Stimulated activated CD4-positive, alpha-beta T cell treated with anti-CD3 and anti-CD28 coated beads, Interleukin-12 subunit alpha, Interleukin-12 subunit beta, amount 100 ng/mL, for 4 hours (primary cell): ENCODE data around the gene CACNB2.
"Not testable (repeated sequence)": the region's sequence is repeated elsewhere in the genome, so short reads cannot be mapped to it uniquely, and the experiment has no call there.

Source experiments
- DNase-seq: peaks from one replicate; pipeline ENCODE4 v3.0.0-alpha.2; 2020

The CACNB2 gene

DNA sequence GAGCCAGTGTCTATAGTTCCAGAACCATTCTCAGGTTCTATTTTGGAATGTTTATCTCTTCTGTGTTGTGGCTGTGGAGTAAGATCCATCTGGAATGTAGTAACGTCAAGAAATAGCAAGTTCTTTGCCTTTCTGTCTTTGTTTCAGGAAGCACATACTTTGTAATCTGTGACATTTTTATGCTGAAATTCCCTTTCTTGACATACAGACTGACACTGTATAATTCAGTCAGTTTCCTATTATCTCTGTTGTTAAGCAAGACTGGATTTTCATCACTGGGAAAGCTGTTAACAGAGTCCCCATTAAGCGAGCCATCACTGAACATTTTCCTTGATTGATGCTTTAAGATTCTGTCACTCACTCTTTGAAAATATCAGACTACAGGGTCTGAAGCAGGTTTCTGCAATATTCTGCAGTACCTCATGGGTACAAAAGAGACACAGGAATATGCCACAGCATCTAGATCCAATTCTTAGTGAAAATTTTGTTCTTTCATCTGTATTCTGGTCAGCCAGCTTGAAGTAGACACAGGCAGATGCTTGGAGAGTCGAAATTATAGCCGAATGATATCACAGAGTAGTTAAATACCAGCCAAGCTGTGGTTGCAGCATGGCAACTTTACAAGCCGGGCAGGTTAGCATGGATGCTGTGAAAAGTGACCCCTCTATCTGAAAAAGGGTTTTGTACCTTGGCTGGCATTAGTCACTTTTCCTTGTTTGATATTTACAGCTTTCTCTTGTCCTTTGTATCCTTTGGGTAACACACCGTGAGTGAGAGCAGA lies 62.6 kb downstream of the CACNB2 start:
- no peak for DNase-seq

DNA sequence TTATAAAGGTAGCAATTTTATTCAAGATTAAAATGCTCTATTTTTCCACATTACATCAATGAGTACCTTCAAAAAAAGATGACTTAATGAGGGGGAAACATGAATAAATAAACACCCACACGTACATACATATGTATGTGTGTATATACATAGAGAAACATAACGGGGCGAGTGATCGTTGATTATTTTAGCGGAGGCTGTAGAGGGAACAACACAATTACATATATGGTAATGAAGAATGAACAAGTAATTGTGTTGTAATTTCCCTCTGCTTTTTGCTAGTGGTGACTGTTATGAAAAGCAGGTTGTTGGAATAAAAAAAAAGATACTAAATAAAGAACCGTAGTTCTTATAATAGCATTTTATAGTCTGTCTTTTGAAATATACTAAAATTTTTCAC lies 63.2 kb downstream of the CACNB2 start:
- no peak for DNase-seq

DNA sequence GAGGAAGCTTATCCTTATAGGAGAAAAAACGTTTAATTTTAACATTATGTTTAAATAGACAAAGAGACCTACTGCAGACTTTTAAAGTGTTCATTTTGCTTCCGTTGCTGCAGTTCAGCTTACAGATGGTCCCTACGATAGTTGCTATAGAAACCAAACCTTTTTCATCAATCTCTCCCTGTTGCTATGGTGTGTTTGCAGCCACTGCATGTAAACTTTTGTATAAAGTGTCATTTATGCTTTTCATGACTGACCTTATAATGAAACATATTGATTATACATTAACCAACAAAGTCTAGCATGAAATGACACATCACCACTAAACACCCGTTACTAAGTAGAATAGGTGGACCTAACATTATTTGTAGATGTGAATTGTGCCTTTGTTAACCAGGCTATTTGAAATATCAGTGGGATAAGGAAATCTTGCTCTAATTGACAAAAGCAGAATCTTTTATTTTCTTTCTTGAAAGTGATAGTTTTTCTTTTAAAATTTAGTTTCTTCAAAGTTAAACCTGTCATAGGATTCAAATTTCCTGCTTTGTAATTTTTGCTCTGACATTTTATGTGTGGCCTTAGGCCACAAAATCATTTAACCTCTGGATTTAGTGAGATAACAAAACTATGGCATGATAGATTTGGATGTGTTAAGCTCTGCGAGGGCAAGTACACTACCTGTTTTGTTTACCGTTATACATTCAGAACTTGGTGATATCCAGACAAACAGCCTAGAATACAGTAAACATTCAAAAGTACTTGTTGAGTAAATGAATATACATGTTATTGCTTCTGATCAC lies 64.0 kb downstream of the CACNB2 start:
- DNase-seq = no peak

DNA sequence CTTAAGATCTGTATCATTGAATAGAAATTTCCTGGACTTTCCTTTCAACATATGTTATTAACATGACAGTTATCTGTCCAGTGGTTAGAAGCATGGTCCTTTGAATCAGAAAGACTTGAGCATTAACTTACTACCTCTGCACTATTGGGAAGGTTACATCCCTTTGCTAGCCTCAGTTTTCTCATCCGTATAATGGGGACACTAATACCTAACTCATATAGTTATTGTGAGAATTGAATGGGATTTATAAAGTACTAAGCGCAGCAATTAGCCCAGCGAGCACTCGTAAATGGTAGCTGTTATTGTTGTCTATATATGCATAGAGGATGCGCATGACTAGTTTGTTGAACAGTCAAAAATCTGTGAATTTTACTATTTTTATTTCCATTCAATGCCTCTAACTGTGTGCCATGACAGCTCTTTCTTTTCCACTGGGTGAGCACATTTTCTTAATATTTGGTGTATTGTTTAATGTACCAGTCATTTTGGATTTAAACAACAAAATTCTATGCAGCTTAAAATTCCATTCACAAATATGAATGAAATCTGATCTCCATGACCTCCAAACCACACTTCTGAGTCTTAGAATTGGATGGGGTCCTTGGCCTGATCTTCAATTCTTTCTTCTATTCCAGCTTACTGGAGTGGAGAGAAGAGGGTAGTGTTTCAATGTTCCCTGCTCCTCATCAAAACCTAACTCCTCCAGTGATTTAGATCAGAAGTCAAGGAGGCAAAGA lies 65.0 kb downstream of the CACNB2 start:
- no peak for DNase-seq

DNA sequence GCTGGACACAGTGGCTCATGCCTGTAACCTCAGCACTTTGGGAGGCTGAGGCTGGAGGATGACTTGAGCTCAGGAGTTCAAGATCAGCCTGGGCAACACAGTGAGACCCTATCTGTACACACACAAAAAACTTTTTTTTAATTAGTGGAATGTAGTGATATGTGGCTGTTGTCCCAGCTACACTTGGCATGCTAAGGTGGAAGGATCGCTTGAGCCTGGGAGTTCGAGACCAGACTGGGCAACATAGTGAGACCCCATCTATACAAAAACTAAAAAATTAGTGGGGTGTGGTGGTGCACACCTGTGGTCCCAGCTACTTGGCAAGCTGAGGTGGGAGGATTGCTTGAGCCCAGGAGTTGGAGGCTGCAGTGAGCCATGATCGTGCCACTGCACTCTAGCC lies 68.0 kb downstream of the CACNB2 start:
- DNase-seq = not testable (repeated sequence)

DNA sequence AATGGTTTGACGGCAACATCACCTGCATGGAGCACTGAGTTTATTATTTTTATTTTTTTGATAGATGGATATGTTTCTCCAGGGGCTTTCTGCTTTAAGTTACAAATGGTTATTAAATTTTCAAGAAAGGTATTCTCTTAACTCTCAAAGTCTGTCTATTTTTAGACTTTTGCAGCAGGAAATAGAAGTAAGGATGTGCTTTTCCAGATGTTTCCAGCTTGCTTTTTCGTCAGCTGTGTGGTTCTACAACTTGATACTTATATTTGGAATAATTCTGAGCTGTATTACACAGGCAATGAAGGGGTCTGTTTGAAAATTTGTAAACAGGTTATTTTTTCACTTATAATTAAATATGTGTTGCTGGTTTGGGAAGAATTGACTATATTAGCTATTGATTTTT lies 69.0 kb downstream of the CACNB2 start:
- no peak for DNase-seq

DNA sequence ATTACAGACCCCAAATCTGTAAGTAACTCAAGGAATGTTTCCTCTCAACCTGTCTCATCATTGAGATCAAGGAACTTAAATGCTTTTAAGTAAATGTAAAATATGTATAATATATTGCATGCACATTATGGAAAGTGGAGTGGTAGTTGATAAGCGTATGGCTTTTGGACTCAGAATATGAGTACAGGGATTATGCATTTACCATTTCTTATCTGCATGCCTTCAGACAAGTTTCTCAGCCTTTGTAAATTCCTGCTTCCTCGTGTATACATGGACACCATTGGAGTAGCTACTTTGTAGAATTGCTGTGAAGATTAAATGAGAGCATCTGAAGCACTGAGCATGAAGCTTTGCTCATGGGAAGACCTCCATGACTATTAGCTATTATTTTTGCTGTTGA lies 70.5 kb downstream of the CACNB2 start:
- DNase-seq = no peak

DNA sequence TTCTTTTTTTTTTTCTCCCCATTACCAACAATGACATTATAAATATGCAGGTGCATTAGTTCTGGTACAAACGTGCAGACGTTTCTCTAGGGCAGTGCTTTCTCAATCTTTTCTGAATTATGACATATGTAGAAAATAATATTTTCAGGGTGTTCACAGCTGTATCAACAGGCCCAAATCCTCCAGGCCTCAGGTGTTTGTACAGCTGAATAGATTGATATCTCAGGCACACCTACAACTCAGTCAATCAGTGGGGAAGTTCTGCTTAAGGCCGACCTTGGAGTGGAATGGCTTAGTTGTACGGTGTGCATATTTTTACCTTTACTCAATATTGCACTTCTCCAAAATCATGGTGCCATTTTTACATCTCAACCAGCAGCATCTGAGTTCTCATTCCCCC lies 71.6 kb downstream of the CACNB2 start:
- DNase-seq = no peak

DNA sequence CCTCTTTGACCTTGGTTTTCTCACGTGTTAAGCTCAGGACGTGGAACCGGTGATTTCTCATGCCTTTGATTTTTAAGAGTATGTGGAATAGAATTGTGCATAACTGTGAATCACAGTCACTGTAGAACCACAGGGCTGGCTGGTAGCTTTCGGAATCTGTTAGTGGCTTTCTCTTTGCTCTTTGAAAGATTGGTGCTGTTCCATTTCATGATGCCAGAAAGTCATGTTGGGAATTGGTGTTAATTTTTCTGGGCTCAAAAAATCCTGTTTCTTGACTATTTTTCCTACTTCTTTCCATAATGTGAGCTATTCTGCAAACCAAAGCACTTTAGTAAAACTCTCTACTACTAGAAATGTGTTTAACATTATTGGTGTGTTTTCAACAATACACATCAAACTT lies 73.0 kb downstream of the CACNB2 start:
- no peak for DNase-seq

DNA sequence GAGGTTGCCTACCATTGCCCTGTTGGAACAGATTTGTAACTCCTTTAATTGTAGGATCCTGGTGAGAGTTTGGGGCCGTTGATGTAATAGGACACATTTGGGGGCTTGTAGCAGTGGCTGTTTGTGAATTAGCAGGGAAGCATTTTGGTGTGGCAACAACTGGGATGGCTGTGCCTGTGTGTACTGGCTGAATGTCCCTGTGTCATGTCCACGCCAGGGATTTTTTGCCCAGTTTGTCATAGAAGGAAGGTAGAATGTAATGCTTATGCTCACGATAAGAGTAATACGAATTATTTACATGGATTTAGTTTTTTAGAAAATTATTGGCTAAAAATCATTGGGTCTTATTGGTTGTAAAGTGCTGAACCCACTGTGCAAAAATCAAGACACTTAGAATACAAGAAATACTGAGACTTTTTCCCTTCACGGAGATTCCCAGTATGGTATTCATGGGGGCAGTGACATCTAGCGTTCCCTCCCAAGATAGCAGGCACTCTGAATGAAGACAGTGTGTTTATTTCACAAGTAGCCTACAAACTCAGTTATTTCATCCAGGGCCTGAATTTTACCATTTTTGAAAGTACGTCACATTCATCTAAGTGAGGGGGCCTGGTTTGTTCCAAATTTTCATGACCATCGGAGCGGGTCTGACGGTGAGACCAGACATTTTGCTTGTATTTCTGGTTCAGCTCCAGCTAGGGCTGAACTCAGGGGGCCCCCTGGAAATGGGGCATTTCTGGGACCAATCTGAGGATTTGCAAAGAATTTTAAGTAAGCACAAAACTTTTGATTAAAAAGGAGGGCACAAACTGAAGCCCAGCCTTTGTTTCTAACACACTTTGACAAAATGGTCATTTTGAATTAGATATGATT lies 74.7 kb downstream of the CACNB2 start:
- no peak for DNase-seq

DNA sequence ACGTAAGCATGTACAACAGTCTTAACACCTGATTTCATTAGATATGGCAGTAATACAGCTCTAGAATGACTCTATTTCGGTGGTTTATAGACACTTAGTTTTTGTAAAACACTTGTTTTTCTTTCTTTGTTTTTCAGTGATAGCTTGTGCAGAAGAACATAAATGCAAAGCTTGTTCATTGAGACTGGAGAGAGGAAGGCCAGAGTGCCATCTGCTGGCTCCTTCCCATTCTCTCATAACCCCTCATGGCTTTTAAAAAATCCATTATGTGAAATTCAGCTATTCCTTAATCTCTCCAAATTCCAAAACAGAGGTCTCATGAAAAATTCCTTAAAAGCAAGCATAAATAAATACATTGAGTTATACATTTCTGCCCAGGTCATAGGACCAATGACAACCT lies 76.3 kb downstream of the CACNB2 start:
- no peak for DNase-seq

DNA sequence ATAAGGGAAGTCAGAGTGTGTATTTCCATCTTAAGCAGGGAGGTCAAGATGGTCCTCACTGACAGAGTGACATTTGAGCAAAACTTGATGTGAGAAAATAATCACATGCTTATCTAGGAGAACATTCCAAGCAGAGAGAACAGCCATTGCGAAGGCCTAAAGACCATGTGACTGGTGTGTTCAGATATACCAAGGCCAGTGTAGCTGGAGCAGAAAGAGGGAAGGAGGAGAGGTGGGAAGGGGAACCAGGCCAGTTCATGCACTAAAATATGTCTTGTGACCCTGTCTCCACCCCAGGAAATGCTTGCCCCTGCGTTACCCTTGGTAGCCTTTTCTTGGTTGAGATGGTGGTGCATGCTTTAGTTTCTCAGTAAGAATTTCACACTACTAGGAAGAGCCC lies 77.4 kb downstream of the CACNB2 start:
- DNase-seq = no peak

DNA sequence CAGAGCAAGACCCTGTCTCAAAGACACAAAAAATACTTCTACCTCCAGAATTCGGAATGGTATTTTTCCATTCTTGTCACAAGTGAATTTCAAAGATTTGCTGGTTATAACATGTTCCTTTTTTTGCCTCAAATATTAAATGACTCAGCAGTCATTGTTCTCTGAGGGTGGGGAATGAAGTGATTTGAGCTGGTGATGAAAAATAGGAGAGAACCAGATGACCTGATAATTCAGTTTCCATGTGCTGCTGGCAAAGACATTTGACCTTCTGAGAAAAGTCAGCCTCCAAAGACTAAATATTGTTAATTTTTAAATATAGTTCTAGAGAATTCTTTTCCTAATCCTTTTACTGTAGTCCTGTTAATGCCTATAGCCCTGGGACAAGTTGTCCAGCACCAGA lies 78.9 kb downstream of the CACNB2 start:
- DNase-seq = no peak

DNA sequence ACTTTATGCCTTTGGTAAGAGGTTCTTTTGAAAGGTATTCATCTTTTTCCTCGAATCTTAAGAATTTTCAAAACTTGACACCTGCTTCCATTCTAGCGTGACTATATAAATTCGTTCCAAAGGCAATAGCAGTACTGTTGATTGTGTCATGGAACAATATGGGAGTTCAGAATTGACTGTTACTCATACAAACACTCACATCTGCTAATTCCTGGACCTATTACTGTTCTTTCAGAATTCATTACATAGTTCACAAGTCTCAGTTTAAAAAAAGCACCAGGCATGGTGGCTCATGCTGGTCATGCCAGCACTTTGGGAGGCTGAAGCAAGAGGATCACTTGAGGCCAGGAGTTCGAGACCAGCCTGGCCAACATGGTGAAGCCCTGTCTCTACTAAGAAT lies 80.9 kb downstream of the CACNB2 start:
- no peak for DNase-seq

DNA sequence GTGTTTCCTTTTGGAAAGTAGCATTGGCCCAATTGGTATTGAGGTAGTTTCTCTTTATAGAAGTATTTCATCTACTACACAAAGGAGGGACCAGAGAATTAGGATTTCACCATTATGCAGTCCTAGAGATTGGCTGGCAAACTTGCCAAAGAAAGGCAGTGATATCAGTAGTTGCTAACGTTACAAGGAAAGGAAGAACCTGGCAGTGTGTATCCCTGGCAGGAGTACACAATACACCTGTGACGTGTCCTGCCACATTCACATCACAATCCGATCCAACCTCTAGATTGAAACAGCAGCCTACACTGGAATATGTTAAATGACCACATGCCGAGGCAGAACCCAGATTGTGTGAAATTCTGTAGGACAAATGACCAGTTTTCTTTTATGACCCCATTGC lies 81.7 kb downstream of the CACNB2 start:
- DNase-seq = no peak

DNA sequence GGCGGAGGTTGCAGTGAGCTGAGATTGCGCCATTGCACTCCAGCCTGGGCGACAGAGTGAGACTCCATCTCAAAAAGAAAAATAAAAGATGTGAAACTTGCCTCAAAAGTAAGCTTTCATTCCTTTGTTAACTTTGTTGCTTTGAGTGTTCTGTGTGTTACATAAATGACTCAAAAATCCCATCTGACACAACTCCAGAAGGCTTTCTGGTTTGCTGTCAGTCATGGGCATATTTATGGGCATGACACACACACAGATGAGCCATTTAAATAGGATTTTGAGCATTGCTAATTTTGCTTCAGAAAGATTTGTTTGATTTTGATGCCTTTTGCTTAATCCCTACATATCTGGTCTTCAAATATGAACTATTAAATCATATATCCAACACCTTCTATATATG lies 82.6 kb downstream of the CACNB2 start:
- DNase-seq = no peak

DNA sequence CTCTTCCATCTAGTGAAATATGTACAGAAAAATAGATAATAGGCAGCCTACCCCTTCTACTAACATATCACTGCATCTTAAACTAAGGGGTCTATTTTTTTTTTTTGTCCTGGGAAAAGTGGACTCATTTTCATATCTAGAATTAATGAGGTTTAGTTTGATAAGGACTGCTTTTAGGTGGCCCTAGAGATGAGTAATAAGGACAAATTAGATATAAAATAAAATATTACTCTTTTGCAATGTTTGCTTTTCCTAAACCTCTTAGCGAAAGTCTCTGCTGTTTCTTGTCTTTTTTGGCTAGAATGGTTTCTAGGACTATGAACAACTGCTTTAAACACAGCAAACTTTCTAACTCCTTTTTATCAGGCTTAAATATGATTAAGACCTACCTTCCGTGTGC lies 83.7 kb downstream of the CACNB2 start:
- DNase-seq = no peak

DNA sequence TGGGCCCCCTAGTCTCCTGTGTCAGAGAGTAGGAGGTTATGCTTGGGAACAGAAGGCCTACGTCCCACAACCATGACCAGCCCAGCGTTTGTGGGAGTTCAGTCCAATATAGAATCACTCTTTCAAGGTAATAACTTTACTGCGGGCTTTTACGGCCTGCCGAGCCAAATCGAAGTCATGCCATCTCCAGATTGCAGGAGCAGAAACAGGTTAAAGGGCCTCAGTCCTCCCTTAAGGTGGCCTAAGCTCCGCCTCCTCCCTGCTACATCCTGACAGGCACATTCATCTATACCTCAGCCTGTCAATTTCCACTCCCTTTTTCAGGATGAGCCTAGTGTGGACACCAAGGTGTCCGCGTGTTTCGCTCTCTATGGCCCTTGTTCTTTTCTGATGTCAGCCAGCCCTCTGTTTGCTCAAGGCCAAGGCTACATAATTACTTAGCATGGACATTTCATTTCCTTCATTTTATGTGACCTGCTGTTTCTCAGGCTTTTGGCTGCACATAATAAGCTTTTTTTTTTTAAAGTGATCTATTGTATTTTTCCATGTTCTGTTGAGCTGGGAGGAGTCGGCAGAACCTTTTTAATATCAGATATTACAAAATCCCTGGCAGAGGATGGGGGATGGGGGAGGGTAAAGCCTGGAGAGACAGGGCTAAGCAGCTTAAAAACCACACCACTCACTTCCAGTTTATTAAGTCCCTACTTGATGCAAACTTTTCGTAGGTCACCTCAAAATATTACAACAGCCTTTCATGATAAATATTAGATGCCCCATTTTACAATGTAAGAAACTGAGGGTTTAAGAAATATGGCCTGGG lies 84.6 kb downstream of the CACNB2 start:
- no peak for DNase-seq

DNA sequence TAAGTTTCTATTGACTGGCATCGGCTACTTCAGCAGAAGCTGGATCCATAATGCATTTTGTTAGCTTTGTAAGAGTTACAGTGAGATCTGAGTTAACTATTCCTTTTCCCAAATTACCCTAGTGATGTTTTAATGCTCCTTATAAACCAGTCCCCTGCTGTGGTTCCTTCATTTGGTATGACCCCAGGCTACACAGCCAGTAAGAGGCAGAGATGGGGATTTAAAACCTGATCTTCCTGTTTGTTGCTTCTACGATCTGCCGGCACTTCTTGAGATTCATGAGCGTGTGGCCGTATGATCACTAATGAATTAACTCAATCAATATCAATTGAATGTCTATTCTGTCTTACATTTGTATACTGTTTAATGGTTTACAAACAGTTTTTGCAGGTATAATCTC lies 86.1 kb downstream of the CACNB2 start:
- DNase-seq = no peak

DNA sequence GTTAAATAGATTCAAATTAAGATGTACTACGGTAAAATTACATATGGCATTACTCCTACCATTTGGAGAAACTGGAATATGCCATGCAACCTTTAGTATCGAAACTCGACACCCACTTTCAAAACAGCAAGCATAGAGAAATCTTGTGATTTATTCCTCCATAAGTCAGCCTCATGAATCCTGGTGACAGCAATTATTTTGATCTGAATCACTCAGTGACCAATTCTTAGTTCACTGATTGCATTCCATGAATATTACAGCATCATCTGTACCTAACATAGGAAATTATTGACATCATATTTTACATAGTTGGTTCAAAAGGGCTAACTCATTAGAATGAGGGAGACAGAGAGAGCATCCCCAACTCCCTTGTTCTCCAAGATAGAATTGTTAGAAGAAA lies 89.6 kb downstream of the CACNB2 start:
- no peak for DNase-seq

DNA sequence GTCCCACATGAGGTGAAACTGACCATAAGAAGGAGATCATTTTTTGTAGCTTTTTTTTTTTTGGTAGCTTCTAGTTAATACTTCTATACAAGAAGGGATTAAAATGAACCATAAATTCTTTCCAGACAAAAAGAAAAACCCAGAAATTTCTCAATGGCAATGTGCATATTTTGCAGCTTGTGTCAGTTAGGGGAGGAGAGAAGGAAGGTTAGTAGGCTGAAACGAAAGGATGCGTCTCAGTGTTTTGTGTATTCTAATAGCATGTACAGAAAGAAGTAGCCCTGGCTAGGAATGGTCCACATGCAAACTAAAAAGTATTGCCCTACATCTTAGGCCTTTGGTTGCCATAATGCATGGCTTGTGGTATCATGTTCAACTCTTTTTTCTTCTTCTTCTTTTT lies 90.6 kb downstream of the CACNB2 start:
- DNase-seq = no peak

DNA sequence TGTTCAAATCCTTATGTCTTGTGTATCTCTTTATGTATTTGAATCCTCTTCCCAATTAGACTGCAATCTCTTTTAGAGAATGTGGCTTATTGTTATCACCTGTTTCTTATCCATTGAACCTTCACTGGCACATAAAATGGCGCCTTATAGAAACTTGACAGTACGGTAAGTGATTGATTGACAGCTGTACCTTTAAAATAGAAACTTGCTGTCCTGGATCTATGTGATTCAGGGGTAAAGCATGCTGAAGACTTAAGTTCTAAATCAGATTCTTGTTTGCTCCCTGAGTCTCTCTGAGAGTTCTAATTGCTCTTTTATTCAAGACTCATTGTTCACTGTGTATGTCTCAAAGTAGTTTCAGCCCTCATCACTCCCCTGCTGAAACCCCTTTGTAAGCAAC lies 91.3 kb downstream of the CACNB2 start:
- DNase-seq = no peak
